ENCODE measurements around the gene TMEM259.

DNA sequence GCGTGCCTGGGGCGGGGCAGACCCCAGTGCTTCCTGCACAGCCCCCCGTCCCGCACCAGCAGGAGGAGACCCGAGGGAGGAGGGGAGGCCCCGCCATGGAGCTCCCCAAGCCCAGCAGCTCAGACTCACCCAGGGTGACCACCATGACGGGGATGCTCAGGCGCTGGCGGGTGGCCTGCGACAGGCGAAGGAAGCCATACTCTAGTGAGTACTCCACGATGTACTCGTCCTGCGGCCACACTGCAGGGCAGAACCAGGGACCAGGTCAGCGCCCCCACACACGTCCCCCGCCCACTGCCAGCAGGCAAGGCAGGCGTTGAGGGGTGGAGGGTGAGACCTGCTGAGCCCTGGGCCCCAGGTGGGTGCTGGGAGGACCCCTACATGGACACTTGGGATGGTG is 8.6 kb downstream of the TMEM259 start:
- TF ChIP-seq, protein P1, sequence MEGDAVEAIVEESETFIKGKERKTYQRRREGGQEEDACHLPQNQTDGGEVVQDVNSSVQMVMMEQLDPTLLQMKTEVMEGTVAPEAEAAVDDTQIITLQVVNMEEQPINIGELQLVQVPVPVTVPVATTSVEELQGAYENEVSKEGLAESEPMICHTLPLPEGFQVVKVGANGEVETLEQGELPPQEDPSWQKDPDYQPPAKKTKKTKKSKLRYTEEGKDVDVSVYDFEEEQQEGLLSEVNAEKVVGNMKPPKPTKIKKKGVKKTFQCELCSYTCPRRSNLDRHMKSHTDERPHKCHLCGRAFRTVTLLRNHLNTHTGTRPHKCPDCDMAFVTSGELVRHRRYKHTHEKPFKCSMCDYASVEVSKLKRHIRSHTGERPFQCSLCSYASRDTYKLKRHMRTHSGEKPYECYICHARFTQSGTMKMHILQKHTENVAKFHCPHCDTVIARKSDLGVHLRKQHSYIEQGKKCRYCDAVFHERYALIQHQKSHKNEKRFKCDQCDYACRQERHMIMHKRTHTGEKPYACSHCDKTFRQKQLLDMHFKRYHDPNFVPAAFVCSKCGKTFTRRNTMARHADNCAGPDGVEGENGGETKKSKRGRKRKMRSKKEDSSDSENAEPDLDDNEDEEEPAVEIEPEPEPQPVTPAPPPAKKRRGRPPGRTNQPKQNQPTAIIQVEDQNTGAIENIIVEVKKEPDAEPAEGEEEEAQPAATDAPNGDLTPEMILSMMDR (IDR thresholded peaks at IDR 0.05 in 4 of 5, conservative IDR thresholded peaks at IDR 0.05 in 1 of 5) = no peak
- TF ChIP-seq POLR2A (IDR thresholded peaks at IDR 0.05) = no peak

Measured in gastrocnemius medialis (tissue), 4 donors.